Thoracic aorta (tissue), 2 donors: Measurements from ENCODE around the gene DDO. TPM values are rescaled to one million over a fixed set of nuclear protein-coding genes. Genes with fewer than 3 reads are reported as not detected.

Experiments used
- ATAC-seq: fragments of 150-250 bp; one replicate; pipeline ENCODE4 v1.8.0; 2017; ENCODE audit warnings: low read depth; ENCODE audit not compliant: insufficient number of reproducible peaks, low FRiP score
- DNase-seq: peaks from one replicate; pipeline ENCODE4 v3.0.0-alpha.2; 2020; ENCODE audit warnings: low spot score
- H3K27ac ChIP-seq, 2 donors: fragments of 200-600 bp; sonication (generic); 1 replicate in 1 of 2; 2 replicates in 1 of 2; pipeline ENCODE4 v1.5.1; 2016; ENCODE audit warnings: mild to moderate bottlenecking in 2 of 2, moderate library complexity in 2 of 2
- H3K27me3 ChIP-seq: fragments of 200-600 bp; sonication (generic); replicated peaks from 2 replicates; pipeline ENCODE4 v1.6.0; 2016; ENCODE audit warnings: mild to moderate bottlenecking; ENCODE audit not compliant: insufficient read depth
- H3K36me3 ChIP-seq: fragments of 200-600 bp; sonication (generic); one replicate; pipeline ENCODE4 v1.5.1; 2016
- H3K4me1 ChIP-seq, 2 donors: fragments of 200-600 bp; sonication (generic); 1 replicate in 1 of 2; 2 replicates in 1 of 2; pipeline versions ENCODE4 v1.5.1 to v1.6.0; 2016; ENCODE audit warnings: low read depth in 2 of 2, mild to moderate bottlenecking in 1 of 2; ENCODE audit not compliant: control insufficient read depth in 1 of 2
- H3K4me3 ChIP-seq: fragments of 200-600 bp; sonication (generic); 2 replicates; pipeline ENCODE4 v1.5.1; 2016; ENCODE audit warnings: mild to moderate bottlenecking
- H3K9me3 ChIP-seq: fragments of 200-600 bp; sonication (generic); 2 replicates; pipeline ENCODE4 v1.5.1; 2016
- total RNA-seq, 2 donors: library from RNA; depleted of rRNA; stranded (reverse); fragments of >200 nt; gene quantifications; one replicate each; pipeline versions ENCODE4 v1.1.0 to v1.2.3, GENCODE V29; 2016
- TF ChIP-seq, protein P1 (sequence below): fragments of 200-600 bp; sonication (generic); IDR thresholded peaks from one replicate; pipeline ENCODE4 v1.5.1; 2019; ENCODE audit warnings: antibody characterized with exemption

Gene DDO
- total RNA-seq, 2 donors from 2014 or later, result 0.68 to 1.6 TPM

- DNase-seq, result no peak
- no peaks in the 10 kb centered on the region for H3K36me3 ChIP-seq
- H3K4me1 ChIP-seq, result no peaks in the 10 kb centered on the region
- H3K9me3 ChIP-seq, result no peaks in the 10 kb centered on the region
- H3K4me3 ChIP-seq, result no peak overlapping the region
- no peak for ATAC-seq
- no peak overlapping the region for H3K27ac ChIP-seq
- H3K27me3 ChIP-seq, result no peaks in the 10 kb centered on the region
- TF ChIP-seq, protein P1, sequence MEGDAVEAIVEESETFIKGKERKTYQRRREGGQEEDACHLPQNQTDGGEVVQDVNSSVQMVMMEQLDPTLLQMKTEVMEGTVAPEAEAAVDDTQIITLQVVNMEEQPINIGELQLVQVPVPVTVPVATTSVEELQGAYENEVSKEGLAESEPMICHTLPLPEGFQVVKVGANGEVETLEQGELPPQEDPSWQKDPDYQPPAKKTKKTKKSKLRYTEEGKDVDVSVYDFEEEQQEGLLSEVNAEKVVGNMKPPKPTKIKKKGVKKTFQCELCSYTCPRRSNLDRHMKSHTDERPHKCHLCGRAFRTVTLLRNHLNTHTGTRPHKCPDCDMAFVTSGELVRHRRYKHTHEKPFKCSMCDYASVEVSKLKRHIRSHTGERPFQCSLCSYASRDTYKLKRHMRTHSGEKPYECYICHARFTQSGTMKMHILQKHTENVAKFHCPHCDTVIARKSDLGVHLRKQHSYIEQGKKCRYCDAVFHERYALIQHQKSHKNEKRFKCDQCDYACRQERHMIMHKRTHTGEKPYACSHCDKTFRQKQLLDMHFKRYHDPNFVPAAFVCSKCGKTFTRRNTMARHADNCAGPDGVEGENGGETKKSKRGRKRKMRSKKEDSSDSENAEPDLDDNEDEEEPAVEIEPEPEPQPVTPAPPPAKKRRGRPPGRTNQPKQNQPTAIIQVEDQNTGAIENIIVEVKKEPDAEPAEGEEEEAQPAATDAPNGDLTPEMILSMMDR, result no peak
These were observed 24.7 kb upstream of the DDO start for GRCh38 chr6:110440026-110440425.

GRCh38 chr6:110439356-110439755 is 24.0 kb upstream of the DDO start:
- TF ChIP-seq, protein P1, result no peak
- DNase-seq, result no peak
- ATAC-seq, result no peak
- Histone ChIP-seq H3K27me3 (no peaks in the 10 kb centered on the region), H3K4me1 (no peaks in the 10 kb centered on the region), H3K9me3 (no peaks in the 10 kb centered on the region), H3K4me3 (no peak overlapping the region), H3K27ac (no peak overlapping the region), H3K36me3 (no peaks in the 10 kb centered on the region)

GRCh38 chr6:110434961-110435602 is 19.7 kb upstream of the DDO start:
- H3K4me3 ChIP-seq, result no peak overlapping the region
- no peaks in the 10 kb centered on the region for H3K36me3 ChIP-seq
- H3K27me3 ChIP-seq, result no peaks in the 10 kb centered on the region
- H3K27ac ChIP-seq, result no peak overlapping the region
- no peak for DNase-seq
- TF ChIP-seq, protein P1, result no peak
- no peak for ATAC-seq
- no peaks in the 10 kb centered on the region for H3K9me3 ChIP-seq
- H3K4me1 ChIP-seq, result no peaks in the 10 kb centered on the region

GRCh38 chr6:110432285-110432900 is 17.0 kb upstream of the DDO start:
- DNase-seq (no peak), ATAC-seq (no peak)
- Histone ChIP-seq H3K36me3 (no peaks in the 10 kb centered on the region), H3K27ac (no peak overlapping the region), H3K4me1 (no peaks in the 10 kb centered on the region), H3K9me3 (no peaks in the 10 kb centered on the region), H3K4me3 (no peak overlapping the region), H3K27me3 (no peaks in the 10 kb centered on the region)
- TF ChIP-seq, protein P1, result no peak

GRCh38 chr6:110430741-110431140 is 15.4 kb upstream of the DDO start:
- H3K4me1 ChIP-seq, result no peaks in the 10 kb centered on the region
- DNase-seq (no peak), ATAC-seq (no peak)
- H3K36me3 ChIP-seq, result no peaks in the 10 kb centered on the region
- TF ChIP-seq, protein P1, result no peak
- H3K9me3 ChIP-seq, result no peaks in the 10 kb centered on the region
- H3K27me3 ChIP-seq, result no peaks in the 10 kb centered on the region
- H3K4me3 ChIP-seq, result no peak overlapping the region
- H3K27ac ChIP-seq, result no peak overlapping the region
